RWPE1 (cell line): Measurements from ENCODE around the gene ZMIZ1.

Source experiments
- CTCF ChIA-PET: fragments of 350-600 bp; sonication (Branson Sonifier 250); formaldehyde crosslinking; extraction: SDS; loops from one replicate; lab custom pipeline; 2021; lab: Yijun Ruan, JAX
- POLR2A ChIA-PET: fragments of 400-600 bp; formaldehyde crosslinking; extraction: SDS; loops from one replicate; lab custom pipeline; 2020; ENCODE audit warnings: antibody characterized with exemption; ENCODE audit not compliant: low non-redundant PET; lab: Yijun Ruan, JAX
- DNase-seq: peaks from one replicate; pipeline ENCODE4 v3.0.0; 2012; ENCODE audit warnings: low spot score
- H3K27ac ChIP-seq: fragments of 450-650 bp; 2 replicates; pipeline ENCODE4 v1.5.1; 2017
- TF ChIP-seq, protein P1 (sequence below): fragments of 450-650 bp; conservative IDR thresholded peaks from 2 replicates; pipeline ENCODE4 v1.5.1; 2017; ENCODE audit warnings: low read depth, mild to moderate bottlenecking

The ZMIZ1 gene

DNA sequence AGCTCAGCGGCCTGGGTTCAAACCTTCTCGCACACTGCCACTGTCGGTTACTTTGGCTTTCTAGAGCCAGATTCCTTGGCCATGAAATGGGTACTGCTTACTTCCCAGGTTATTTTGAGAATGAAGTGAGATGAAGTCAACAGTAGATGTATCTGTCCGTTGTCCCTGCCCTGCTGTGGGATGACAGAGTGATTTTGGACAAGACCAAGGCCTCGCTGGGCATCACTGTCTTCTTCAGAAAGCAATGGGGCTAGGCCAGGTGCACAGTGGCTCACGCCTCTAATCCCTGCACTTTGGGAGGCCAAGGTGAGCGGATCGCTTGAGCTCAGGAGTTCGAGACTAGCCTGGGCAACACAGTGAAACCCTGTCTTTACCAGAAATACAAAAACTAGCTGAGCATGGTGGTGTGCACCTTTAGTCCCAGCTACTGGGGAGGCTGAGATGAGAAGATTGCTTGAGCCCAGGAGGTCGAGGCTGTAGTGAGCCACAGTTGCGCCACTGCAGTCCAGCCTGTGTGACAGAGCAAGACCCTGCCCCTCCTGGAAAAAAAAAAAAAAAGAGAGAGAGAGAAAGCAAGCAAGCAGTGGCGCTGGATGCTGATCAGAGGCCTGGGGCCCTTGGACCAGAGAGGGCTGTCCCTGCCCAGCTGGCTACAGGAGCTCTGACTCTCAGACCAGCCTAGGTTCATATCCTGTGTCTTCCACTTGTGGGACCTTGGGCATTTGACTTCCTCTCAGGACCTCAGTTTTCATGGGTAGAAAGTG, 25.8 kb downstream of the ZMIZ1 start:
- CTCF ChIA-PET: interaction anchor here (0.6 kb wide), 1 partner anchor 280 kb away, joined by 3 read pairs; no protein-coding TSS in a partner anchor
- POLR2A ChIA-PET: no interaction called here
- DNase-seq: no peak
- TF ChIP-seq, protein P1, sequence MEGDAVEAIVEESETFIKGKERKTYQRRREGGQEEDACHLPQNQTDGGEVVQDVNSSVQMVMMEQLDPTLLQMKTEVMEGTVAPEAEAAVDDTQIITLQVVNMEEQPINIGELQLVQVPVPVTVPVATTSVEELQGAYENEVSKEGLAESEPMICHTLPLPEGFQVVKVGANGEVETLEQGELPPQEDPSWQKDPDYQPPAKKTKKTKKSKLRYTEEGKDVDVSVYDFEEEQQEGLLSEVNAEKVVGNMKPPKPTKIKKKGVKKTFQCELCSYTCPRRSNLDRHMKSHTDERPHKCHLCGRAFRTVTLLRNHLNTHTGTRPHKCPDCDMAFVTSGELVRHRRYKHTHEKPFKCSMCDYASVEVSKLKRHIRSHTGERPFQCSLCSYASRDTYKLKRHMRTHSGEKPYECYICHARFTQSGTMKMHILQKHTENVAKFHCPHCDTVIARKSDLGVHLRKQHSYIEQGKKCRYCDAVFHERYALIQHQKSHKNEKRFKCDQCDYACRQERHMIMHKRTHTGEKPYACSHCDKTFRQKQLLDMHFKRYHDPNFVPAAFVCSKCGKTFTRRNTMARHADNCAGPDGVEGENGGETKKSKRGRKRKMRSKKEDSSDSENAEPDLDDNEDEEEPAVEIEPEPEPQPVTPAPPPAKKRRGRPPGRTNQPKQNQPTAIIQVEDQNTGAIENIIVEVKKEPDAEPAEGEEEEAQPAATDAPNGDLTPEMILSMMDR: no peak
- peak overlapping the region; percentile 52 for H3K27ac ChIP-seq

DNA sequence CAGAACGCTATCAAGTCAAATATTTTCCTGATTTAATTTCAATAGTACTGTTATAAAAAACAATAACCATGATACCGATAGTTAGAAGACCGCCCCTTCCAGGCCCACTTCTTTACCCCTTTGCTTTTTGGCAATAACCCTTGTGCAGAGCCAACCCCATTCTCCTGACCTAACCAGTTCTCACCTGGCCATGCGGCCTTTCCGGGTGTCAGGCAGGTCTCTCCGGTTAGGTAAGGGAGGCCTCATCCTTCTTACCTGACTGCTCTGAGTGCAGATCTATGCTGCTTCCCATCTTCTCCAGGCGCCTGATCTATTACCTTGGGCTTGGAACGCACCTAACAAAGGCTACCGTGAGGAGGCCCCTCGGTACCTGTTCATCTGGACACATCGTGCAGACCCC, 26.6 kb downstream of the ZMIZ1 start:
- ChIA-PET CTCF (interaction anchor here (0.6 kb wide), 1 partner anchor 279 kb away, joined by 3 read pairs; no protein-coding TSS in a partner anchor), POLR2A (no interaction called here)
- TF ChIP-seq, protein P1: no peak
- H3K27ac ChIP-seq: peak overlapping the region; percentile 27; the same call in 1 of the 2 replicates
- no peak for DNase-seq

DNA sequence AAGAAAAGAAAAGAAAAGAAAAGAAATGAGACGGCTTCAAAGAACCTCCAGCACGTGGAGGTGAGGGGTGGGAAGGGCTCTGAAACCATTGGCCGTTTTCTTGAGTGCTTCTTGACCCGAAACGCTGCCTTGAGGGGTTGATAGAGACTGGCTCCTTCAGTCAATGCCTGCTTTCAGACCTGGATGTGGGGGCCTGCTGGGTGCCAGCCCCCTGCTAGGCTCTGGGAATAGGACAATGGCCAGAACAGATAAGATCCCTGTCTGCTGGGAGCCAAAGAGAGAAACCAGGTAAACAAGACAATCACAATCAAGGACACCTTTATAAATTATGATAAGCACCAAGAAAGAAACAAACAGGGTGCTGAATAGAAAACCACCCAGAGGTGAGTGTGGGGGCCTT, 27.7 kb downstream of the ZMIZ1 start:
- DNase-seq: no peak
- TF ChIP-seq, protein P1: no peak
- POLR2A ChIA-PET: no interaction called here
- CTCF ChIA-PET: no interaction called here
- H3K27ac ChIP-seq: peak overlapping the region; percentile 27

DNA sequence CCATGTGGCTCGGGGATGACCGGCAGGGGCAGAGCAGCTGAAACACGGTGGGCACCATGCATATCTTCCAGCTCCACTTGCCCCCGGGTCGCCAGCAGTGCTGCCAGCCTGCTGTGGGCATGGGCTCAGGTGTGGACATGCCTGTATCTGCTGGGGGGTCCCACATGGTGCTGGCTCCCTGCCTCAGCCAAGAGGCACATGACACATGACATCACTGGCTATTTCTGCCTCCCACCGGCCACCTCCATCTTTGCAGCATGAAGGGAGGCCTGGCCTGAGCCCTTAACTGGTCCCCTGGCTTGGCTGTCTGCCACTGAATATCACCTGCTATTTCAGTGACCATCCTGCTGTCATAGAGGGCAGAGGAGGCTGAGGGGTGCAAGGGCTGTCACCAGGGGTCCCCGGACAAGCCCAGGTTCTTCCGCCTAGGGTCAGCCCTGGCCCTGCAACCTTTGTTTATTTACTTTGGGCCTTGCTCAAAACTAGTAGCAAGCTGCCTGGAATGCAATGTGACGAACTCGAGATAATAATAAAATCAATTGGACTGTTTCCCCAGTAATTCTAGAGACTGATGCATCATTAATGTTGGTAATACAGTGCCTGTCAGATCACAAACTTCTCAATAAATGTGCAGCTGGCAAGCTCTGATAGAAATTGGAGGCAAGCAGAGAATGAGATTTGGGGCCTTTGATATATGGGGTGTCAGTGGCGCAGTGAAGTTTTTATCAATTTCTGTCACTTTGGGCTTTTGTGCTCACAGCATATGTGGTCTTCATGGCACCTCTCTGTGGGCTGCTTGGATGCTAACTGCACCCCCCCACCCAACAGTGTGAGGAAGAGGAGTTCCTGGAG, 28.5 kb downstream of the ZMIZ1 start:
- TF ChIP-seq, protein P1: no peak
- peak overlapping the region; percentile 94 for H3K27ac ChIP-seq
- ChIA-PET POLR2A (no interaction called here), CTCF (interaction anchor here (0.9 kb wide), 1 partner anchor 137 kb away, joined by 3 read pairs; no protein-coding TSS in a partner anchor)
- no peak for DNase-seq

DNA sequence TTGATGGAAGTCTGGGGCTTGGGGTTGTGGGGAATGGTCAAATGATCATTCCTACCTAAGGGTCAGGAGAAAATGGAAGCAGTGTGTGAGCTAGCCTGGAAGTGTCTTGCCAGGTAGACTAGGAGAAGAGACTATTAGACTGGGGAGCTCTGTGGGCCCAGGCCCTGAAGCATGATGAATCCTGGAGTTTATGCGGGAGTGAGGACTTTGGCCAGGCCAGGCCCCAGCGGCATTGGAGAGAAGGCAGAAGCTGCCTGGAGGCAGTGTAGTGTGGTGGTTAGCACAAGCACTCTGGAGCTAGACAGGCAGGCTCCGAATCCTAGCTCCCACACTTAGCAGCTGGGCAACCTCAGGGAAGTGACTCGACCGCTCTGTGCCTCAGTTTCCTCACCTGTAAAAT, 29.3 kb downstream of the ZMIZ1 start:
- CTCF ChIA-PET: interaction anchor here (0.8 to 0.9 kb wide), 2 partner anchors 137 to 462 kb away, joined by 3 to 4 read pairs; no protein-coding TSS in a partner anchor
- DNase-seq: no peak
- peak overlapping the region; percentile 94 for H3K27ac ChIP-seq
- POLR2A ChIA-PET: no interaction called here
- TF ChIP-seq, protein P1: no peak

DNA sequence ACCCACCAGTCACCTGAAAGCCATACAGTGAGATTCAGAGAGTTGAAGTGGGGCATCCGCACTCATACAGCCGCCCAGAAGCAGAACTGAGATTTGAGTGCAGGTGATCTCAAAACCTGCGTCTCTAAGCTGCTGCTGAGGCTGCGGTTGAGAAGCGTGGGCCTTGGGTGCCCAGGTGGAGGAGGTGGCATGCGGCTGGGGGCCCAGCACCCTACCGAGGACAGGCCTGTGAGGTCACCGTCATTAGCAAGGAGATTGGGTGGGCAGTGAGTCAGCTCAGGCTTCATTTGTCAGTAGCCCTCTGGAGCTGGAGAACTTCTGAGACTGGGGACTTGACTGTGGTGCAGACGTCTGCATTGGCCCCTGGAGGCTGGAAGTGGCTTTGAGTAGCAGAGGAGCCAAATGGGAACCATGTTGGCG, 29.8 kb downstream of the ZMIZ1 start:
- TF ChIP-seq, protein P1: no peak
- no peak for DNase-seq
- POLR2A ChIA-PET: no interaction called here
- CTCF ChIA-PET: interaction anchor here (0.8 kb wide), 1 partner anchor 463 kb away, joined by 4 read pairs; no protein-coding TSS in a partner anchor
- peak overlapping the region; percentile 94 for H3K27ac ChIP-seq
